ENCODE results near the gene FGFR1OP2. TPM values are rescaled to one million over a fixed set of nuclear protein-coding genes. Genes with fewer than 3 reads are reported as not detected.
A peak's percentile ranks its signal among the peaks of the same experiment; 100 is the strongest.

The FGFR1OP2 gene
- total and polyA plus RNA-seq, 2 experiments from 2014 or later = 35.6 to 45.0 TPM

GRCh38 chr12:27008081-27008480 lies 69.8 kb downstream of the FGFR1OP2 start:
- no peaks in the 10 kb centered on the region for H3K27me3 ChIP-seq (ENCODE audit: insufficient read depth)
- H2AFZ ChIP-seq = no peak overlapping the region
- DNase-seq (ENCODE audit: low spot score) (no peak), ATAC-seq (no peak)
- peaks cover 98% of the 10 kb centered on the region for H3K79me2 ChIP-seq (replicated peaks; ENCODE audit: insufficient read depth)
- no peaks in the 10 kb centered on the region for H4K20me1 ChIP-seq (replicated peaks; ENCODE audit: insufficient read depth)
- no peak overlapping the region for H3K4me3 ChIP-seq
- no peaks in the 10 kb centered on the region for H3K36me3 ChIP-seq (ENCODE audit: insufficient read depth)
- no peak overlapping the region for H3K4me2 ChIP-seq
- peaks cover 2% of the 10 kb centered on the region for H3K27me3 Mint-ChIP-seq (ENCODE audit: insufficient read depth, low read depth, poor library complexity)
- H3K4me1 Mint-ChIP-seq = peaks cover 37% of the 10 kb centered on the region; the same call in 2 of the 3 replicates
- no peaks in the 10 kb centered on the region for H3K9me3 Mint-ChIP-seq
- no peaks in the 10 kb centered on the region for H3F3A ChIP-seq (replicated peaks; ENCODE audit: low read depth)
- peaks cover 25% of the 10 kb centered on the region for H3K4me1 ChIP-seq (ENCODE audit: insufficient read depth)
- no peak overlapping the region for H3K27ac ChIP-seq (ENCODE audit: low read depth)
- TF ChIP-seq, protein P1, sequence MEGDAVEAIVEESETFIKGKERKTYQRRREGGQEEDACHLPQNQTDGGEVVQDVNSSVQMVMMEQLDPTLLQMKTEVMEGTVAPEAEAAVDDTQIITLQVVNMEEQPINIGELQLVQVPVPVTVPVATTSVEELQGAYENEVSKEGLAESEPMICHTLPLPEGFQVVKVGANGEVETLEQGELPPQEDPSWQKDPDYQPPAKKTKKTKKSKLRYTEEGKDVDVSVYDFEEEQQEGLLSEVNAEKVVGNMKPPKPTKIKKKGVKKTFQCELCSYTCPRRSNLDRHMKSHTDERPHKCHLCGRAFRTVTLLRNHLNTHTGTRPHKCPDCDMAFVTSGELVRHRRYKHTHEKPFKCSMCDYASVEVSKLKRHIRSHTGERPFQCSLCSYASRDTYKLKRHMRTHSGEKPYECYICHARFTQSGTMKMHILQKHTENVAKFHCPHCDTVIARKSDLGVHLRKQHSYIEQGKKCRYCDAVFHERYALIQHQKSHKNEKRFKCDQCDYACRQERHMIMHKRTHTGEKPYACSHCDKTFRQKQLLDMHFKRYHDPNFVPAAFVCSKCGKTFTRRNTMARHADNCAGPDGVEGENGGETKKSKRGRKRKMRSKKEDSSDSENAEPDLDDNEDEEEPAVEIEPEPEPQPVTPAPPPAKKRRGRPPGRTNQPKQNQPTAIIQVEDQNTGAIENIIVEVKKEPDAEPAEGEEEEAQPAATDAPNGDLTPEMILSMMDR (conservative IDR thresholded peaks at IDR 0.05; ENCODE audit: low read depth in 2 of 2) = no peak
- no peak for TF ChIP-seq POLR2AphosphoS5 (IDR thresholded peaks at IDR 0.05; ENCODE audit: low read depth)
- no peaks in the 10 kb centered on the region for H3K9me2 ChIP-seq (ENCODE audit: insufficient read depth)
- no peaks in the 10 kb centered on the region; the same call in 2 of the 3 replicates for H3K36me3 Mint-ChIP-seq (ENCODE audit: low read depth)
- no peak overlapping the region for H3K4me3 Mint-ChIP-seq
- H3K27ac Mint-ChIP-seq = no peak overlapping the region

DNA sequence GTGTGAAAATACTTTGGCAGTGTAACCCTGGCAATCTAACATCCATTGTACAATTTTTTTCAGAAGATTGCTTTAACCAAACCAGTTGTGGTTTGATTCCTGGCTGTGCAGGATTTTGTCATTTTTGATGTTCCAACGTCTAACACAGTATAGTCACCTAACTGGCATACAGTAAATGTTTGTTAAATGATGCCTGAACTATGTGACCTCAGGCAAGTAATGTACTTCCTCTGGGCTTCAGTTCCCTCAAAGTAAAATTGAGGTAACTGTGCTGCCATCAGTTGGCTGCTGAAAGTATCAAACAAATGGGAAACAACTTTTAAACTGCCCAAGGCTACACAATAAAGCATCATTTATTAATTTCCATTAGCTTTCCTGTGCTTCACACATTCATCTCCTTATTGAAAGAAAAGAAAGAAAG lies 71.6 kb downstream of the FGFR1OP2 start:
- peaks cover 87% of the 10 kb centered on the region for H3K79me2 ChIP-seq (replicated peaks; ENCODE audit: insufficient read depth)
- H3K27me3 ChIP-seq (ENCODE audit: insufficient read depth) = no peaks in the 10 kb centered on the region
- H3F3A ChIP-seq (replicated peaks; ENCODE audit: low read depth) = peaks cover 4% of the 10 kb centered on the region
- Mint-ChIP-seq H3K27ac (peak overlapping the region; percentile 15), H3K4me1 (peaks cover 29% of the 10 kb centered on the region), H3K4me3 (no peak overlapping the region), H3K36me3 (ENCODE audit: low read depth) (no peaks in the 10 kb centered on the region; the same call in 2 of the 3 replicates), H3K27me3 (ENCODE audit: insufficient read depth, low read depth, poor library complexity) (no peaks in the 10 kb centered on the region), H3K9me3 (no peaks in the 10 kb centered on the region)
- H3K36me3 ChIP-seq (ENCODE audit: insufficient read depth) = no peaks in the 10 kb centered on the region
- no peak overlapping the region for H2AFZ ChIP-seq
- ATAC-seq (no peak), DNase-seq (ENCODE audit: low spot score) (no peak)
- no peak overlapping the region for H3K4me3 ChIP-seq
- no peaks in the 10 kb centered on the region for H3K9me2 ChIP-seq (ENCODE audit: insufficient read depth)
- no peak overlapping the region for H3K27ac ChIP-seq (ENCODE audit: low read depth)
- TF ChIP-seq, protein P1 (conservative IDR thresholded peaks at IDR 0.05; ENCODE audit: low read depth in 2 of 2) = peak in 1 of 2 experiments; percentile 20; a peak in 2 of 4 replicates
- no peak for TF ChIP-seq STAT1 (IDR thresholded peaks at IDR 0.05; ENCODE audit: unreplicated experiment)
- H4K20me1 ChIP-seq (replicated peaks; ENCODE audit: insufficient read depth) = no peaks in the 10 kb centered on the region
- no peak overlapping the region for H3K4me2 ChIP-seq
- peaks cover 28% of the 10 kb centered on the region for H3K4me1 ChIP-seq (ENCODE audit: insufficient read depth)

- H3K9me3 Mint-ChIP-seq = no peaks in the 10 kb centered on the region
- Histone ChIP-seq H4K20me1 (replicated peaks; ENCODE audit: insufficient read depth) (no peaks in the 10 kb centered on the region), H2AFZ (no peak overlapping the region), H3K79me2 (replicated peaks; ENCODE audit: insufficient read depth) (peaks cover 62% of the 10 kb centered on the region), H3K9me2 (ENCODE audit: insufficient read depth) (no peaks in the 10 kb centered on the region), H3K27ac (ENCODE audit: low read depth) (no peak overlapping the region), H3F3A (replicated peaks; ENCODE audit: low read depth) (peaks cover 7% of the 10 kb centered on the region), H3K4me3 (peak overlapping the region; percentile 87; the same call in 1 of the 2 replicates), H3K4me2 (peak overlapping the region; percentile 91), H3K4me1 (ENCODE audit: insufficient read depth) (peaks cover 35% of the 10 kb centered on the region), H3K36me3 (ENCODE audit: insufficient read depth) (no peaks in the 10 kb centered on the region), H3K27me3 (ENCODE audit: insufficient read depth) (no peaks in the 10 kb centered on the region)
- H3K27me3 Mint-ChIP-seq (ENCODE audit: insufficient read depth, low read depth, poor library complexity) = peaks cover 2% of the 10 kb centered on the region
- peaks cover 41% of the 10 kb centered on the region for H3K4me1 Mint-ChIP-seq
- H3K27ac Mint-ChIP-seq = no peak overlapping the region; the same call in 1 of the 2 replicates
- no peak for DNase-seq (ENCODE audit: low spot score)
- no peak for ATAC-seq
- no peaks in the 10 kb centered on the region; the same call in 2 of the 3 replicates for H3K36me3 Mint-ChIP-seq (ENCODE audit: low read depth)
- H3K4me3 Mint-ChIP-seq = peak overlapping the region; percentile 94
- TF ChIP-seq STAT1 (IDR thresholded peaks at IDR 0.05; ENCODE audit: unreplicated experiment) (no peak), NANOG (IDR thresholded peaks at IDR 0.05; ENCODE audit: borderline replicate concordance) (no peak), ZNF331 (CRISPR knock-in tag; IDR thresholded peaks at IDR 0.05; ENCODE audit: low read depth) (no peak), JUNB (IDR thresholded peaks at IDR 0.05; ENCODE audit: unreplicated experiment) (no peak)
Observed at GRCh38 chr12:27012239-27012981, 74.1 kb downstream of the FGFR1OP2 start.
